HepG2 (cell line): Measurements from ENCODE around the gene MRM3. TPM values are rescaled to one million over a fixed set of nuclear protein-coding genes. Genes with fewer than 3 reads are reported as not detected.

Source experiments
- FOXA3 ChIP-seq: IDR thresholded peaks from 2 replicates; pipeline ENCODE4 v1.6.1; 2016; ENCODE audit warnings: missing genetic modification reagents, missing compliant biosample characterization
- GABPB1 ChIP-seq: IDR thresholded peaks from 2 replicates; pipeline ENCODE4 v1.6.1; 2016; ENCODE audit warnings: mild to moderate bottlenecking, missing genetic modification reagents, moderate library complexity, missing compliant biosample characterization
- HDAC2 ChIP-seq: sonication (generic); formaldehyde crosslinking; IDR thresholded peaks from 2 replicates; pipeline ENCODE4 v1.4.0; 2020; ENCODE audit warnings: missing genetic modification reagents
- KLF12 ChIP-seq: sonication (generic); formaldehyde crosslinking; IDR thresholded peaks from 2 replicates; pipeline ENCODE4 v1.4.0; 2020; ENCODE audit warnings: missing genetic modification reagents, borderline replicate concordance
- MTF1 ChIP-seq: sonication (generic); formaldehyde crosslinking; IDR thresholded peaks from 2 replicates; pipeline ENCODE4 v1.5.0; 2020; ENCODE audit warnings: missing genetic modification reagents
- NFRKB ChIP-seq: fragments of 450-650 bp; IDR thresholded peaks from 2 replicates; pipeline ENCODE4 v1.6.1; 2017
- RCOR2 ChIP-seq: IDR thresholded peaks from 2 replicates; pipeline ENCODE4 v1.6.1; 2016; ENCODE audit warnings: missing biosample characterization, missing genetic modification reagents
- SAP130 ChIP-seq: IDR thresholded peaks from 2 replicates; pipeline ENCODE4 v1.6.1; 2016; ENCODE audit warnings: low read depth
- SRF ChIP-seq: IDR thresholded peaks from 2 replicates; pipeline ENCODE4 v1.6.1; 2011; ENCODE audit warnings: mild to moderate bottlenecking, low read depth, low read length, moderate library complexity
- SRY ChIP-seq: sonication (generic); formaldehyde crosslinking; IDR thresholded peaks from 2 replicates; pipeline ENCODE4 v1.8.0; 2022; ENCODE audit warnings: mild to moderate bottlenecking, missing genetic modification reagents
- TCF12 ChIP-seq, 2 experiments: fragments of 450-650 bp in 1 of 2; sonication (generic) in 1 of 2; formaldehyde crosslinking in 1 of 2; IDR thresholded peaks; 2 replicates each; pipeline versions ENCODE4 v1.6.1 to v1.8.0; 2017 to 2022; ENCODE audit warnings: antibody characterized with exemption in 1 of 2, mild to moderate bottlenecking in 1 of 2, missing genetic modification reagents in 1 of 2, moderate library complexity in 1 of 2
- TCF7 ChIP-seq: sonication (generic); IDR thresholded peaks from 2 replicates; pipeline ENCODE4 v1.6.1; 2016; ENCODE audit warnings: antibody characterized with exemption, low read depth
- ZHX2 ChIP-seq, 2 experiments: sonication (generic) in 1 of 2; formaldehyde crosslinking in 1 of 2; IDR thresholded peaks; 2 replicates each; pipeline versions ENCODE4 v1.6.1 to v1.9.0; 2014 to 2022; ENCODE audit warnings: antibody characterized with exemption in 1 of 2, borderline replicate concordance in 1 of 2, inconsistent platforms in 1 of 2, low read depth in 1 of 2, missing genetic modification reagents in 1 of 2
- ZNF274 ChIP-seq: sonication (generic); formaldehyde crosslinking; IDR thresholded peaks from 2 replicates; pipeline ENCODE4 v1.5.1; 2020; ENCODE audit warnings: mild to moderate bottlenecking, missing genetic modification reagents
- ZNF280D ChIP-seq: sonication (generic); formaldehyde crosslinking; IDR thresholded peaks from 2 replicates; pipeline ENCODE4 v1.5.1; 2020; ENCODE audit warnings: mild to moderate bottlenecking, missing genetic modification reagents
- ZNF510 ChIP-seq: sonication (generic); formaldehyde crosslinking; IDR thresholded peaks from 2 replicates; pipeline ENCODE4 v1.4.0; 2020; ENCODE audit warnings: low read depth, mild to moderate bottlenecking, missing genetic modification reagents
- ZNF629 ChIP-seq: sonication (generic); formaldehyde crosslinking; conservative IDR thresholded peaks from 2 replicates; pipeline ENCODE4 v1.5.0; 2020; ENCODE audit warnings: missing genetic modification reagents
- polyA plus RNA-seq, 8 experiments: library from polyadenylated mRNA; depleted of rRNA in 3 of 8; stranded (reverse) in 7 of 8; unstranded in 1 of 8; fragments of >200 nt; fragmentation: Illumina TruSeq in 4 of 8; extraction: Trizol in 4 of 8; gene quantifications; 2 replicates each; pipeline versions ENCODE4 v1.2.1 to v1.2.3, GENCODE V29; 2011 to 2016; ENCODE audit warnings: low read depth in 4 of 8, missing spikeins in 1 of 8, mixed read lengths in 1 of 8; ENCODE audit not compliant: insufficient read depth in 1 of 8
- total RNA-seq, 5 experiments: library from RNA; depleted of rRNA; stranded (reverse); fragments of >200 nt; fragmentation: Illumina TruSeq; extraction: Trizol; gene quantifications; 2 replicates each; pipeline ENCODE4 v1.2.3, GENCODE V29; 2016; ENCODE audit warnings: low read depth in 1 of 5
- TF ChIP-seq, protein P1 (sequence below): sonication (generic); formaldehyde crosslinking; IDR thresholded peaks from 2 replicates; pipeline ENCODE4 v1.8.1; 2022; ENCODE audit warnings: low read depth, mild to moderate bottlenecking, missing genetic modification reagents

The MRM3 gene
- total and polyA plus RNA-seq, 2 of the 13 experiments (the other 11 are each of a cell fraction or from before 2014, with no cell fraction given), result 12.3 to 25.5 TPM

GRCh38 chr17:744937-745336, 37.2 kb upstream of the MRM3 start (continued):
- no peak for TF ChIP-seq SRF
- no peak for TF ChIP-seq TCF7
- no peak for TF ChIP-seq ZNF280D (CRISPR knock-in tag)
- no peak for TF ChIP-seq MTF1 (CRISPR knock-in tag)
- TF ChIP-seq ZNF510 (CRISPR knock-in tag), result no peak
- TF ChIP-seq TCF12 (IDR thresholded peaks at IDR 0.05), result no peak
- TF ChIP-seq TCF12 (CRISPR knock-in tag; IDR thresholded peaks at IDR 0.05), result no peak
- TF ChIP-seq KLF12 (CRISPR knock-in tag), result no peak
- TF ChIP-seq, protein P1, sequence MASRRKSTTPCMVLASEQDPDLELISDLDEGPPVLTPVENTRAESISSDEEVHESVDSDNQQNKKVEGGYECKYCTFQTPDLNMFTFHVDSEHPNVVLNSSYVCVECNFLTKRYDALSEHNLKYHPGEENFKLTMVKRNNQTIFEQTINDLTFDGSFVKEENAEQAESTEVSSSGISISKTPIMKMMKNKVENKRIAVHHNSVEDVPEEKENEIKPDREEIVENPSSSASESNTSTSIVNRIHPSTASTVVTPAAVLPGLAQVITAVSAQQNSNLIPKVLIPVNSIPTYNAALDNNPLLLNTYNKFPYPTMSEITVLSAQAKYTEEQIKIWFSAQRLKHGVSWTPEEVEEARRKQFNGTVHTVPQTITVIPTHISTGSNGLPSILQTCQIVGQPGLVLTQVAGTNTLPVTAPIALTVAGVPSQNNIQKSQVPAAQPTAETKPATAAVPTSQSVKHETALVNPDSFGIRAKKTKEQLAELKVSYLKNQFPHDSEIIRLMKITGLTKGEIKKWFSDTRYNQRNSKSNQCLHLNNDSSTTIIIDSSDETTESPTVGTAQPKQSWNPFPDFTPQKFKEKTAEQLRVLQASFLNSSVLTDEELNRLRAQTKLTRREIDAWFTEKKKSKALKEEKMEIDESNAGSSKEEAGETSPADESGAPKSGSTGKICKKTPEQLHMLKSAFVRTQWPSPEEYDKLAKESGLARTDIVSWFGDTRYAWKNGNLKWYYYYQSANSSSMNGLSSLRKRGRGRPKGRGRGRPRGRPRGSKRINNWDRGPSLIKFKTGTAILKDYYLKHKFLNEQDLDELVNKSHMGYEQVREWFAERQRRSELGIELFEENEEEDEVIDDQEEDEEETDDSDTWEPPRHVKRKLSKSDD, result no peak
- TF ChIP-seq ZNF629 (CRISPR knock-in tag), result no peak
- no peak for TF ChIP-seq HDAC2 (CRISPR knock-in tag)
- TF ChIP-seq NFRKB, result no peak
- TF ChIP-seq SRY, result no peak
- TF ChIP-seq FOXA3 (CRISPR knock-in tag), result peak; percentile 55
- no peak for TF ChIP-seq ZHX2 (IDR thresholded peaks at IDR 0.05; ENCODE audit: low read depth)
- no peak for TF ChIP-seq ZHX2 (CRISPR knock-in tag; IDR thresholded peaks at IDR 0.05; ENCODE audit: borderline replicate concordance)
- no peak for TF ChIP-seq RCOR2 (CRISPR knock-in tag)
- TF ChIP-seq ZNF274 (CRISPR knock-in tag), result no peak
- peak; percentile 79 for TF ChIP-seq SAP130 (CRISPR knock-in tag)
- 0 out of 2 replicates have a peak, but pooled peaks have one; percentile 22 for TF ChIP-seq GABPB1 (CRISPR knock-in tag)
